Lower leg skin (tissue), 3 donors: ENCODE measurements around the gene THAP10.
"Not testable (repeated sequence)": the region's sequence is repeated elsewhere in the genome, so short reads cannot be mapped to it uniquely, and the experiment has no call there.

Experiments used
- POLR2A ChIP-seq, 2 donors: fragments of 450-650 bp; IDR thresholded peaks; one replicate each; pipeline ENCODE4 v1.6.1; 2016 to 2017; ENCODE audit warnings: antibody characterized with exemption in 2 of 2, mild to moderate bottlenecking in 1 of 2, moderate library complexity in 1 of 2
- TF ChIP-seq, protein P1 (sequence below), 3 donors: fragments of 450-650 bp; IDR thresholded peaks; one replicate each; pipeline ENCODE4 v1.5.1; 2016; ENCODE audit warnings: antibody characterized with exemption in 3 of 3, mild to moderate bottlenecking in 3 of 3, moderate library complexity in 2 of 3

GRCh38 chr15:70858614-70859321 is 33.5 kb downstream of the THAP10 start:
- TF ChIP-seq POLR2A (IDR thresholded peaks at IDR 0.05) = not testable (repeated sequence)
- TF ChIP-seq, protein P1, sequence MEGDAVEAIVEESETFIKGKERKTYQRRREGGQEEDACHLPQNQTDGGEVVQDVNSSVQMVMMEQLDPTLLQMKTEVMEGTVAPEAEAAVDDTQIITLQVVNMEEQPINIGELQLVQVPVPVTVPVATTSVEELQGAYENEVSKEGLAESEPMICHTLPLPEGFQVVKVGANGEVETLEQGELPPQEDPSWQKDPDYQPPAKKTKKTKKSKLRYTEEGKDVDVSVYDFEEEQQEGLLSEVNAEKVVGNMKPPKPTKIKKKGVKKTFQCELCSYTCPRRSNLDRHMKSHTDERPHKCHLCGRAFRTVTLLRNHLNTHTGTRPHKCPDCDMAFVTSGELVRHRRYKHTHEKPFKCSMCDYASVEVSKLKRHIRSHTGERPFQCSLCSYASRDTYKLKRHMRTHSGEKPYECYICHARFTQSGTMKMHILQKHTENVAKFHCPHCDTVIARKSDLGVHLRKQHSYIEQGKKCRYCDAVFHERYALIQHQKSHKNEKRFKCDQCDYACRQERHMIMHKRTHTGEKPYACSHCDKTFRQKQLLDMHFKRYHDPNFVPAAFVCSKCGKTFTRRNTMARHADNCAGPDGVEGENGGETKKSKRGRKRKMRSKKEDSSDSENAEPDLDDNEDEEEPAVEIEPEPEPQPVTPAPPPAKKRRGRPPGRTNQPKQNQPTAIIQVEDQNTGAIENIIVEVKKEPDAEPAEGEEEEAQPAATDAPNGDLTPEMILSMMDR (IDR thresholded peaks at IDR 0.05) = not testable (repeated sequence)
